HUES6 (cell line): ENCODE measurements around the gene SNRPE.

Experiments used
- H3K27ac ChIP-seq: 2 replicates; pipeline ENCODE4 v1.7.0; 2013; ENCODE audit warnings: low read depth, mild to moderate bottlenecking, low read length, inconsistent platforms
- H3K27me3 ChIP-seq: 2 replicates; pipeline ENCODE4 v1.6.1; 2013; ENCODE audit warnings: low read length; ENCODE audit not compliant: control insufficient read depth, insufficient read depth
- H3K36me3 ChIP-seq: 2 replicates; pipeline ENCODE4 v1.6.1; 2013; ENCODE audit warnings: low read length; ENCODE audit not compliant: control insufficient read depth, insufficient read depth
- H3K4me1 ChIP-seq: 2 replicates; pipeline ENCODE4 v1.6.1; 2013; ENCODE audit warnings: low read length; ENCODE audit not compliant: control insufficient read depth, insufficient read depth
- H3K4me3 ChIP-seq: 2 replicates; pipeline ENCODE4 v1.5.1; 2013; ENCODE audit warnings: low read depth, low read length
- H3K9ac ChIP-seq: one replicate; pipeline ENCODE4 v1.6.1; 2013; ENCODE audit warnings: mild to moderate bottlenecking, low read length
- H3K9me3 ChIP-seq: 2 replicates; pipeline ENCODE4 v1.6.1; 2013; ENCODE audit warnings: low read depth, low read length; ENCODE audit not compliant: control insufficient read depth, insufficient read depth

SNRPE gene

GRCh38 chr1:203913073-203913521 lies 51.7 kb downstream of the SNRPE start:
- no peak overlapping the region for H3K9ac ChIP-seq
- no peaks in the 10 kb centered on the region for H3K9me3 ChIP-seq
- no peaks in the 10 kb centered on the region for H3K36me3 ChIP-seq
- H3K4me3 ChIP-seq = no peak overlapping the region
- no peaks in the 10 kb centered on the region for H3K27me3 ChIP-seq
- H3K4me1 ChIP-seq = no peaks in the 10 kb centered on the region
- no peak overlapping the region for H3K27ac ChIP-seq

- H3K9ac ChIP-seq = no peak overlapping the region
- no peaks in the 10 kb centered on the region for H3K27me3 ChIP-seq
These were observed 52.9 kb downstream of the SNRPE start for GRCh38 chr1:203914292-203914691.

GRCh38 chr1:203915811-203916210 lies 54.4 kb downstream of the SNRPE start:
- H3K9me3 ChIP-seq = no peaks in the 10 kb centered on the region
- no peak overlapping the region for H3K27ac ChIP-seq
- no peaks in the 10 kb centered on the region for H3K4me1 ChIP-seq
- no peaks in the 10 kb centered on the region for H3K36me3 ChIP-seq
- H3K9ac ChIP-seq = no peak overlapping the region
- no peak overlapping the region for H3K4me3 ChIP-seq
- no peaks in the 10 kb centered on the region for H3K27me3 ChIP-seq

More at GRCh38 chr1:203914292-203914691, 52.9 kb downstream of the SNRPE start:
- H3K4me1 ChIP-seq = no peaks in the 10 kb centered on the region
- H3K4me3 ChIP-seq = no peak overlapping the region
- H3K36me3 ChIP-seq = no peaks in the 10 kb centered on the region
- no peaks in the 10 kb centered on the region for H3K9me3 ChIP-seq
- H3K27ac ChIP-seq = no peak overlapping the region

- no peak overlapping the region for H3K4me3 ChIP-seq
- H3K27ac ChIP-seq = no peak overlapping the region
- H3K9ac ChIP-seq = no peak overlapping the region
- H3K36me3 ChIP-seq = no peaks in the 10 kb centered on the region
- no peaks in the 10 kb centered on the region for H3K4me1 ChIP-seq
- no peaks in the 10 kb centered on the region for H3K9me3 ChIP-seq
- H3K27me3 ChIP-seq = no peaks in the 10 kb centered on the region
These were observed 55.4 kb downstream of the SNRPE start for GRCh38 chr1:203916756-203917155.
